H9 (cell line): Measurements from ENCODE around the gene NR5A1. TPM values are rescaled to one million over a fixed set of nuclear protein-coding genes. Genes with fewer than 3 reads are reported as not detected.

ENCODE experiments used
- DNase-seq: peaks from one replicate; pipeline ENCODE4 v3.0.0-alpha.2; 2017
- H2AFZ ChIP-seq: one replicate; pipeline ENCODE4 v1.6.1; 2013; ENCODE audit warnings: mild to moderate bottlenecking, low read length, control low read depth, moderate library complexity
- H2AK5ac ChIP-seq: 2 replicates; pipeline ENCODE4 v1.6.1; 2013; ENCODE audit warnings: low read length, control low read depth, mixed read lengths; ENCODE audit not compliant: insufficient read length
- H2BK120ac ChIP-seq: one replicate; pipeline ENCODE4 v1.6.1; 2013; ENCODE audit warnings: low read depth, mild to moderate bottlenecking, low read length, control low read depth, inconsistent platforms; ENCODE audit not compliant: poor library complexity, severe bottlenecking
- H2BK12ac ChIP-seq: 2 replicates; pipeline ENCODE4 v1.6.1; 2013; ENCODE audit warnings: low read length, control low read depth, mixed read lengths, low read depth; ENCODE audit not compliant: insufficient read length
- H2BK15ac ChIP-seq: 2 replicates; pipeline ENCODE4 v1.6.1; 2013; ENCODE audit warnings: low read depth, low read length, control low read depth
- H2BK20ac ChIP-seq: one replicate; pipeline ENCODE4 v1.6.1; 2013; ENCODE audit warnings: low read depth, mild to moderate bottlenecking, low read length, control low read depth, inconsistent platforms; ENCODE audit not compliant: poor library complexity, severe bottlenecking
- H2BK5ac ChIP-seq: 2 replicates; pipeline ENCODE4 v1.6.1; 2013; ENCODE audit warnings: low read length, control low read depth, mixed read lengths; ENCODE audit not compliant: insufficient read length
- H3K14ac ChIP-seq: 2 replicates; pipeline ENCODE4 v1.6.1; 2013; ENCODE audit warnings: low read length, control low read depth; ENCODE audit not compliant: insufficient read depth
- H3K18ac ChIP-seq: 2 replicates; pipeline ENCODE4 v1.6.1; 2013; ENCODE audit warnings: low read depth, mild to moderate bottlenecking, mixed read lengths, low read length, control low read depth; ENCODE audit not compliant: insufficient read length
- H3K23ac ChIP-seq: 2 replicates; pipeline ENCODE4 v1.6.1; 2013; ENCODE audit warnings: low read length, control low read depth, mixed read lengths, low read depth; ENCODE audit not compliant: insufficient read length
- H3K23me2 ChIP-seq: 2 replicates; pipeline ENCODE4 v1.6.1; 2013; ENCODE audit warnings: low read depth, mild to moderate bottlenecking, mixed read lengths, low read length, control low read depth; ENCODE audit not compliant: insufficient read length, poor library complexity, severe bottlenecking
- H3K27ac ChIP-seq: 2 replicates; pipeline ENCODE4 v1.5.1; 2013; ENCODE audit warnings: low read length, control low read depth, mixed read lengths, low read depth; ENCODE audit not compliant: insufficient read length
- H3K27me3 ChIP-seq: 2 replicates; pipeline ENCODE4 v1.6.1; 2013; ENCODE audit warnings: low read length, control low read depth, inconsistent platforms; ENCODE audit not compliant: insufficient read depth
- H3K4ac ChIP-seq: 2 replicates; pipeline ENCODE4 v1.6.1; 2013; ENCODE audit warnings: low read depth, mild to moderate bottlenecking, control low read depth, inconsistent platforms, low read length, moderate library complexity
- H3K4me1 ChIP-seq: 2 replicates; pipeline ENCODE4 v1.6.1; 2013; ENCODE audit warnings: low read length, control low read depth, inconsistent platforms; ENCODE audit not compliant: insufficient read depth
- H3K4me2 ChIP-seq: 2 replicates; pipeline ENCODE4 v1.6.1; 2013; ENCODE audit warnings: low read length, control low read depth, mixed read lengths; ENCODE audit not compliant: insufficient read length, insufficient read depth
- H3K56ac ChIP-seq: 2 replicates; pipeline ENCODE4 v1.6.1; 2013; ENCODE audit warnings: low read depth, mild to moderate bottlenecking, mixed read lengths, low read length, control low read depth; ENCODE audit not compliant: insufficient read length
- H3K79me1 ChIP-seq: 2 replicates; pipeline ENCODE4 v1.6.1; 2013; ENCODE audit warnings: low read depth, mild to moderate bottlenecking, moderate library complexity, low read length, control low read depth, inconsistent platforms; ENCODE audit not compliant: insufficient read depth, poor library complexity, severe bottlenecking
- H3K79me2 ChIP-seq: 2 replicates; pipeline ENCODE4 v1.6.1; 2013; ENCODE audit warnings: low read length, control low read depth, inconsistent platforms; ENCODE audit not compliant: insufficient read depth
- H3K9ac ChIP-seq: 2 replicates; pipeline ENCODE4 v1.6.1; 2013; ENCODE audit warnings: low read length, control low read depth, mixed read lengths; ENCODE audit not compliant: insufficient read length; ENCODE audit errors: extremely low read depth
- H3K9me3 ChIP-seq: one replicate; pipeline ENCODE4 v1.6.1; 2013; ENCODE audit warnings: low read depth, low read length, inconsistent platforms; ENCODE audit not compliant: control insufficient read depth
- H3T11ph ChIP-seq: one replicate; pipeline ENCODE4 v1.6.1; 2013; ENCODE audit warnings: mild to moderate bottlenecking, low read length, control low read depth, inconsistent platforms
- H4K20me1 ChIP-seq: one replicate; pipeline ENCODE4 v1.6.1; 2013; ENCODE audit not compliant: control insufficient read depth, insufficient read length, insufficient read depth
- H4K5ac ChIP-seq: 2 replicates; pipeline ENCODE4 v1.6.1; 2013; ENCODE audit warnings: low read depth, mild to moderate bottlenecking, mixed read lengths, low read length, control low read depth; ENCODE audit not compliant: insufficient read length
- H4K8ac ChIP-seq: replicated peaks from 2 replicates; pipeline ENCODE4 v1.6.1; 2013; ENCODE audit warnings: low read length, control low read depth, mixed read lengths, low read depth; ENCODE audit not compliant: insufficient read length
- H4K91ac ChIP-seq: 2 replicates; pipeline ENCODE4 v1.6.1; 2013; ENCODE audit warnings: low read depth, mild to moderate bottlenecking, moderate library complexity, mixed read lengths, low read length, control low read depth; ENCODE audit not compliant: insufficient read length
- H3K27ac Mint-ChIP-seq, 3 experiments: 2 replicates in 2 of 3; 3 replicates in 1 of 3; pipeline ENCODE4 v1.8.0; 2020 to 2021; ENCODE audit warnings: mixed read lengths in 3 of 3, mild to moderate bottlenecking in 1 of 3, moderate library complexity in 1 of 3
- H3K27me3 Mint-ChIP-seq: 2 replicates; pipeline ENCODE4 v1.8.0; 2021; ENCODE audit warnings: low read depth, mild to moderate bottlenecking, moderate library complexity, mixed read lengths
- H3K36me3 Mint-ChIP-seq, 3 experiments: 2 replicates in 2 of 3; 3 replicates in 1 of 3; pipeline ENCODE4 v1.8.0; 2020 to 2021; ENCODE audit warnings: low read depth in 3 of 3, mixed read lengths in 3 of 3; ENCODE audit not compliant: insufficient read depth in 1 of 3
- H3K4me1 Mint-ChIP-seq, 2 experiments: 2 replicates each; pipeline ENCODE4 v1.8.0; 2020; ENCODE audit warnings: mixed read lengths in 2 of 2
- H3K4me3 Mint-ChIP-seq, 2 experiments: 2 replicates in 1 of 2; 3 replicates in 1 of 2; pipeline ENCODE4 v1.8.0; 2020 to 2021; ENCODE audit warnings: mild to moderate bottlenecking in 2 of 2, mixed read lengths in 2 of 2, moderate library complexity in 1 of 2
- H3K9me3 Mint-ChIP-seq, 2 experiments: 2 replicates in 1 of 2; 3 replicates in 1 of 2; pipeline ENCODE4 v1.8.0; 2020; ENCODE audit warnings: mild to moderate bottlenecking in 2 of 2, mixed read lengths in 2 of 2, moderate library complexity in 1 of 2
- CTCF ChIP-seq: fragments of 200-600 bp; sonication (generic); conservative IDR thresholded peaks from 3 replicates; pipeline ENCODE4 v1.8.0; 2021; ENCODE audit warnings: antibody characterized with exemption, mild to moderate bottlenecking
- whole genome bisulfite sequencing: extraction: QIAGEN DNeasy Blood & Tissue Kit; methylation state at CpG from one replicate; pipeline ENCODE4 v1.1.7; 2013; ENCODE audit warnings: missing lambda C conversion rate, low lambda C conversion rate, mixed read lengths; ENCODE audit not compliant: insufficient read length; ENCODE audit errors: extremely low coverage; 5-methylcytosine and 5-hydroxymethylcytosine counted together
- total RNA-seq: library from RNA; stranded (reverse); gene quantifications from 2 replicates; pipeline ENCODE4 v1.2.1, GENCODE V29; 2021

Gene NR5A1
- total RNA-seq, 1 experiment from 2014 or later, result 0.37 TPM

- Histone ChIP-seq H4K5ac (no peak overlapping the region), H2AFZ (no peak overlapping the region), H3K18ac (no peak overlapping the region), H3K4me1 (no peaks in the 10 kb centered on the region), H3K79me1 (no peaks in the 10 kb centered on the region), H2BK12ac (no peak overlapping the region), H2BK120ac (no peak overlapping the region), H3K9me3 (no peaks in the 10 kb centered on the region), H4K20me1 (peaks cover 2% of the 10 kb centered on the region), H3K23me2 (no peaks in the 10 kb centered on the region), H3K14ac (no peak overlapping the region), H3K9ac (no peak overlapping the region), H3K27ac (no peak overlapping the region), H3K4ac (no peak overlapping the region), H2AK5ac (no peak overlapping the region), H3K23ac (no peak overlapping the region), H2BK20ac (no peak overlapping the region), H3K4me2 (no peak overlapping the region), H3K56ac (no peak overlapping the region), H3T11ph (no peak overlapping the region), H4K8ac (no peak overlapping the region), H3K79me2 (no peaks in the 10 kb centered on the region), H2BK15ac (no peak overlapping the region), H4K91ac (no peak overlapping the region), H2BK5ac (no peak overlapping the region), H3K27me3 (peaks cover 6% of the 10 kb centered on the region; the same call in 1 of the 2 replicates)
- Mint-ChIP-seq H3K27ac (peak overlapping the region in 1 of 3 experiments; percentile 74; a peak in 2 of 7 replicates), H3K36me3 (no peaks in the 10 kb centered on the region), H3K4me3 (no peak overlapping the region), H3K27me3 (peaks cover 13% of the 10 kb centered on the region), H3K9me3 (no peaks in the 10 kb centered on the region), H3K4me1 (peaks cover 7 to 11% of the 10 kb centered on the region in 2 experiments)
- WGBS, result no CpG with 5 or more reads among the region's 18 CpGs
- DNase-seq, result no peak
- TF ChIP-seq CTCF, result no peak
These were observed 49.9 kb downstream of the NR5A1 start for GRCh38 chr9:124457079-124457886.
